Testis (tissue), 3 donors: ENCODE results near the gene WDR36. TPM values are rescaled to one million over a fixed set of nuclear protein-coding genes. Genes with fewer than 3 reads are reported as not detected.

Experiments used
- DNase-seq: peaks from one replicate; pipeline ENCODE4 v3.0.0-alpha.2; 2019
- H3K27ac ChIP-seq, 2 donors: fragments of 200-600 bp; sonication (generic); one replicate each; pipeline ENCODE4 v1.5.1; 2019
- H3K27me3 ChIP-seq: fragments of 200-600 bp; sonication (generic); one replicate; pipeline ENCODE4 v1.5.1; 2019
- H3K36me3 ChIP-seq: fragments of 200-600 bp; sonication (generic); one replicate; pipeline ENCODE4 v1.5.1; 2017; ENCODE audit warnings: low read depth; ENCODE audit errors: missing control alignments
- H3K4me1 ChIP-seq: fragments of 200-600 bp; sonication (generic); one replicate; pipeline ENCODE4 v1.5.1; 2019
- H3K4me3 ChIP-seq, 2 donors: fragments of 200-600 bp; sonication (generic); one replicate each; pipeline ENCODE4 v1.5.1; 2017 to 2019
- H3K9me3 ChIP-seq: fragments of 200-600 bp; sonication (generic); one replicate; pipeline ENCODE4 v1.5.1; 2017
- CTCF ChIP-seq, 3 experiments: fragments of 450-650 bp in 2 of 3; fragments of 200-600 bp in 1 of 3; sonication (generic) in 1 of 3; IDR thresholded peaks; one replicate each; pipeline ENCODE4 v1.5.1; 2016 to 2019; ENCODE audit warnings: antibody characterized with exemption in 3 of 3, mild to moderate bottlenecking in 2 of 3, moderate library complexity in 1 of 3
- POLR2A ChIP-seq: fragments of 450-650 bp; IDR thresholded peaks from one replicate; pipeline ENCODE4 v1.6.1; 2017; ENCODE audit warnings: antibody characterized with exemption, mild to moderate bottlenecking, moderate library complexity
- WGBS, 2 donors: methylation state at CpG; one replicate each; pipeline ENCODE4 v1.1.5; 2018; 5-methylcytosine and 5-hydroxymethylcytosine counted together
- intact Hi-C: fragments of 100-400 bp; cut with DNase I; formaldehyde crosslinking; loops from one replicate; pipeline ENCODE4 v1.15.1; 2023; ENCODE audit warnings: low total_unique reads
- polyA plus RNA-seq: library from polyadenylated mRNA; stranded (reverse); fragments of 350-450 nt; fragmentation: Illumina TruSeq; extraction: RNeasy Lipid Tissue Mini Kit (QIAGEN cat#74804); gene quantifications from one replicate; pipeline ENCODE4 v1.2.3, GENCODE V29; 2014; ENCODE audit warnings: low read depth, low replicate concordance; ENCODE audit not compliant: insufficient read depth
- total RNA-seq, 2 donors: library from RNA; depleted of rRNA; stranded (reverse); fragments of >200 nt; gene quantifications; one replicate each; pipeline ENCODE4 v1.2.3, GENCODE V29; 2016

WDR36 gene
- total and polyA plus RNA-seq, 3 donors from 2014 or later, result 11.6 to 23.9 (median 18.0) TPM

GRCh38 chr5:111124793-111125192 lies 32.6 kb downstream of the WDR36 start:
- intact Hi-C loops, result no loop called here
- 91 to 97% methylated on average over 1 of the region's 1 CpG for WGBS, 2 donors
- Histone ChIP-seq H3K4me3 (no peak overlapping the region), H3K27me3 (no peaks in the 10 kb centered on the region), H3K4me1 (no peaks in the 10 kb centered on the region), H3K9me3 (no peaks in the 10 kb centered on the region), H3K36me3 (no peaks in the 10 kb centered on the region), H3K27ac (no peak overlapping the region)
- no peak for TF ChIP-seq CTCF (IDR thresholded peaks at IDR 0.05)
- no peak for TF ChIP-seq POLR2A
- no peak for DNase-seq

GRCh38 chr5:111126896-111127295 lies 34.7 kb downstream of the WDR36 start:
- no peak overlapping the region for H3K4me3 ChIP-seq
- WGBS, 2 donors, result 86 to 93% methylated on average over 3 of the region's 3 CpGs
- H3K27ac ChIP-seq, result no peak overlapping the region
- no peaks in the 10 kb centered on the region for H3K36me3 ChIP-seq
- no peaks in the 10 kb centered on the region for H3K4me1 ChIP-seq
- H3K27me3 ChIP-seq, result no peaks in the 10 kb centered on the region
- DNase-seq, result no peak
- H3K9me3 ChIP-seq, result no peaks in the 10 kb centered on the region
- no peak for TF ChIP-seq POLR2A
- no peak for TF ChIP-seq CTCF (IDR thresholded peaks at IDR 0.05)
- intact Hi-C loops, result no loop called here

- Histone ChIP-seq H3K27ac (no peak overlapping the region), H3K27me3 (no peaks in the 10 kb centered on the region), H3K9me3 (no peaks in the 10 kb centered on the region), H3K4me3 (no peak overlapping the region), H3K36me3 (no peaks in the 10 kb centered on the region), H3K4me1 (no peaks in the 10 kb centered on the region)
- no peak for TF ChIP-seq POLR2A
- no peak for TF ChIP-seq CTCF (IDR thresholded peaks at IDR 0.05)
- 79 to 88% methylated on average over 3 of the region's 3 CpGs for WGBS, 2 donors
- intact Hi-C loops, result no loop called here
- DNase-seq, result no peak
Observed at GRCh38 chr5:111127453-111128195, 35.5 kb downstream of the WDR36 start.

GRCh38 chr5:111129938-111130337 lies 37.8 kb downstream of the WDR36 start:
- intact Hi-C loops, result no loop called here
- Histone ChIP-seq H3K9me3 (no peaks in the 10 kb centered on the region), H3K36me3 (no peaks in the 10 kb centered on the region), H3K27me3 (no peaks in the 10 kb centered on the region), H3K27ac (no peak overlapping the region), H3K4me1 (no peaks in the 10 kb centered on the region), H3K4me3 (no peak overlapping the region)
- no peak for TF ChIP-seq CTCF (IDR thresholded peaks at IDR 0.05)
- TF ChIP-seq POLR2A, result no peak
- WGBS, 2 donors, result 70 to 81% methylated on average over 3 of the region's 3 CpGs
- no peak for DNase-seq

- Histone ChIP-seq H3K4me1 (no peaks in the 10 kb centered on the region), H3K27me3 (no peaks in the 10 kb centered on the region), H3K27ac (no peak overlapping the region), H3K9me3 (no peaks in the 10 kb centered on the region), H3K36me3 (no peaks in the 10 kb centered on the region), H3K4me3 (no peak overlapping the region)
- intact Hi-C loops, result no loop called here
- TF ChIP-seq CTCF (IDR thresholded peaks at IDR 0.05), result no peak
- no peak for TF ChIP-seq POLR2A
- DNase-seq, result no peak
- 76 to 79% methylated on average over 2 of the region's 2 CpGs for WGBS, 2 donors
Observed at GRCh38 chr5:111131356-111131755, 39.2 kb downstream of the WDR36 start.
